T-helper 17 cell (primary cell): ENCODE results near the gene GPR153. TPM values are rescaled to one million over a fixed set of nuclear protein-coding genes. Genes with fewer than 3 reads are reported as not detected.

Experiments
- ATAC-seq: fragments of 150-1000 bp; cut with Tn5 transposase; 2 replicates; pipeline ENCODE4 v1.10.0; 2021; ENCODE audit warnings: mild to moderate bottlenecking, moderate library complexity
- DNase-seq, 3 donors: peaks; one replicate each; pipeline versions ENCODE4 v3.0.0 to v3.0.0-alpha.2; 2020 to 2021
- H3K9me3 ChIP-seq: one replicate; pipeline ENCODE4 v1.7.0; 2013; ENCODE audit warnings: low read length, mild to moderate bottlenecking; ENCODE audit not compliant: control insufficient read depth, poor library complexity, severe bottlenecking
- H3K27ac Mint-ChIP-seq: one replicate; pipeline ENCODE4 v1.8.0; 2022; ENCODE audit warnings: mild to moderate bottlenecking, moderate library complexity, mixed read lengths
- H3K27me3 Mint-ChIP-seq: one replicate; pipeline ENCODE4 v1.8.0; 2022; ENCODE audit warnings: mixed read lengths
- H3K36me3 Mint-ChIP-seq: one replicate; pipeline ENCODE4 v1.8.0; 2022; ENCODE audit warnings: low read depth, mixed read lengths
- H3K4me1 Mint-ChIP-seq: one replicate; pipeline ENCODE4 v1.8.0; 2022; ENCODE audit warnings: mild to moderate bottlenecking, mixed read lengths
- H3K4me3 Mint-ChIP-seq: one replicate; pipeline ENCODE4 v1.8.0; 2022; ENCODE audit warnings: mild to moderate bottlenecking, moderate library complexity, mixed read lengths
- total RNA-seq, 4 donors: library from RNA in 2 of 4; stranded (reverse) in 2 of 4; gene quantifications; one replicate each; pipeline ENCODE4 v1.2.3 and lab custom pipeline; 2022 to 2026

The GPR153 gene
- total RNA-seq, 2 donors from 2014 or later = 0.23 to 0.37 TPM

DNA sequence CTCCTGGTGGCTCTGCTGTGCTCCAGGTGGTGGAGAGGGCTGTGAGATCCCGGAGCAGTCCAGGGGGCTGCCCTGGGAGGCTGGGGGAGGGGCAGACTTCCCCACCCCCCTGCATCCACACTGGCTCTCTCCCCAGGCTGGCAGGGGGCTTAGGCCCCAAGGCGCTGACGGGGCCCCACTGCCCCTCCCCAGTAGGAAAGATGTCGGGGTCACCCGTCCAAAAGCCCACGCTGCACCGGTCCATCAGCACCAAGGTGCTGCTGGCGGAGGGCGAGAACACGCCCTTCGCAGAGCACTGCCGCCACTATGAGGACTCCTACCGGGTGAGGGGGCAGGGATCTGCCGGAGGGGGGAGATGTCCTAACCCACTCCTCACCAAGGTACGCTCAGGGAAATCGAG is 49.2 kb downstream of the GPR153 start:
- no peak for ATAC-seq
- H3K4me3 Mint-ChIP-seq = no peak overlapping the region
- H3K27me3 Mint-ChIP-seq = no peaks in the 10 kb centered on the region
- peaks cover 7% of the 10 kb centered on the region for H3K4me1 Mint-ChIP-seq
- H3K9me3 ChIP-seq = no peaks in the 10 kb centered on the region
- no peaks in the 10 kb centered on the region for H3K36me3 Mint-ChIP-seq
- DNase-seq = no peak
- no peak overlapping the region for H3K27ac Mint-ChIP-seq

DNA sequence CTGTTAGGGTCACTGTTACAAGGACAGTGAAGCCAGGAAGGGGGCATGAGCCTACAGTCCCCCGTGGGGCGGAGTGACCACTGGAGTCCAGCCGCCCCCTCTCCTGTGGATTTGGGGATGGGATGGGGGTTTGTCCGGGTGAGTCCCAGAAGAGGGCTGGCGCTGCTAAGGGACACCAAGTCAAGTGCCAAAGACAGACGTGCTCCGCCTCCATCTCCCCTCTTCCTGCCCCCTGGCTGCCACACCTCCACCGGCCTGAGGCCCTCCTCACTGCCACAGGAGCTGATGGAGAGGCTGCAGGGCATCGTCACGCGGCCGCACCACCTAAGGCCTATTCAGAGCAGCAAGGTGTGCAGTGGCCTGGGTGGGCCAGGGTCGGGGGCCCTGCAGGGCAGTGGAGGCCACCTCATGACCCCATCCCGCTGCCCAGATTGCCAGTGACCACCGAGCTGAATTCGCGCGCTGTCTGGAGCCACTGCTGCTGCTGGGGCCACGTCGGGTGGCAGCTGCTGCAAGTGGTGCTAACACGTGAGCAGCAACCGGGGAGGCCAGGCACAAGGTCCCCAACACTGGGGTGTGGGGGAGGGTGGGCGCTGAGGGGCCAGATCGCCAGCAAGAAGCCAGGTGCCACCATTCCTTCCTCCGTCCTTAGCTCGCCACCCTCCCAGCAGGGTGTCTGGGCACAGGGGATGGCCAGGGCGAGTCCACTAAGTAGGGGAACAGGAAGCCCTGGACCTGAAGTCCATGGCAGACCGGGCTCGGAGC is 50.1 kb downstream of the GPR153 start:
- Mint-ChIP-seq H3K36me3 (no peaks in the 10 kb centered on the region), H3K27ac (no peak overlapping the region), H3K4me3 (no peak overlapping the region), H3K27me3 (no peaks in the 10 kb centered on the region), H3K4me1 (peaks cover 7% of the 10 kb centered on the region)
- H3K9me3 ChIP-seq = no peaks in the 10 kb centered on the region
- DNase-seq (no peak), ATAC-seq (no peak)

DNA sequence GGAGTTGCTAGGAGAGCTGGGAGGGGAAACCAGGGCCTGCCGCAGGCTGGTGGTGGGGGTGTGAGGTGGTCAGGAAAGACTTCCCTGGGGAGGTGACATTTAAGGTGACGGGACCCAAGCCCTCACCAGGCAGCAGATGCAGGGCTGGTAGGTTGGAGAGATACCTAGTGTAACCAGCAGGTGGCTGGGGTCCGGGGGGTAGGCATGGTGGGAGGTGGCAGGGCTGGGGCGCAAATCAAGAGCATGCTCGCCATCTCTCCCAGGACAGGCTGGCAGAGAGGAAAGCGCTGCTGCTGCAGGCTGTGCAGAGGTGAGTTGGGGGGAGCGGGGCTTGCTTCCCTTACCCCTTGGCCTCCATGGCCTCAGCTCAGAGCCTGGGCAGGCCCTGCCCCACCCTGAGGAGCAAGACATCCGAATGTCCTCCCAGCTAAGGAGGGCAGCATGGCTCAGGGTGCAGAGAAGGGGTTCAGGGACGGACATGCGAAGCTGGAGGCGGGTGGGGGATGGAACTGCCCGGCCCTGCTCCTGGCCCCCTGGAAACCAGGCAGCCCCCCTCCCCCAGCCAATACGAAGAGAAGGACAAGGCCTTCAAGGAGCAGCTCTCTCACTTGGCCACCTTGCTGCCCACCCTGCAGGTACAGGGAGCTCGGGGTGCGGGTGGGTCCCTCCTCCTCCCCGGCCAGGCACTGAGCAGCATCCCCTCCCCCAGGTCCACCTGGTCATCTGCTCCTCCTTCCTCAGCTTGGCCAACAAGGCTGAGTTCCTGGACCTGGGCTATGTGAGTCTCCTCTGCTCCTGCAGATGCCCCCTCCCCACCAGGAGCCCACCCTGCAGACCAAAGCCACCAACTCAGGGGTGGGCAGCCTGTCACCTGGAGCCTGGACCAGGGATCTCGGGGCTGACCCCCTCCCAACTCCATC is 51.0 kb downstream of the GPR153 start:
- DNase-seq (peak in 1 of 3 donors; percentile 14), ATAC-seq (peak; percentile 22)
- Mint-ChIP-seq H3K36me3 (no peaks in the 10 kb centered on the region), H3K4me1 (peaks cover 9% of the 10 kb centered on the region), H3K4me3 (peak overlapping the region; percentile 83), H3K27me3 (no peaks in the 10 kb centered on the region), H3K27ac (no peak overlapping the region)
- no peaks in the 10 kb centered on the region for H3K9me3 ChIP-seq

DNA sequence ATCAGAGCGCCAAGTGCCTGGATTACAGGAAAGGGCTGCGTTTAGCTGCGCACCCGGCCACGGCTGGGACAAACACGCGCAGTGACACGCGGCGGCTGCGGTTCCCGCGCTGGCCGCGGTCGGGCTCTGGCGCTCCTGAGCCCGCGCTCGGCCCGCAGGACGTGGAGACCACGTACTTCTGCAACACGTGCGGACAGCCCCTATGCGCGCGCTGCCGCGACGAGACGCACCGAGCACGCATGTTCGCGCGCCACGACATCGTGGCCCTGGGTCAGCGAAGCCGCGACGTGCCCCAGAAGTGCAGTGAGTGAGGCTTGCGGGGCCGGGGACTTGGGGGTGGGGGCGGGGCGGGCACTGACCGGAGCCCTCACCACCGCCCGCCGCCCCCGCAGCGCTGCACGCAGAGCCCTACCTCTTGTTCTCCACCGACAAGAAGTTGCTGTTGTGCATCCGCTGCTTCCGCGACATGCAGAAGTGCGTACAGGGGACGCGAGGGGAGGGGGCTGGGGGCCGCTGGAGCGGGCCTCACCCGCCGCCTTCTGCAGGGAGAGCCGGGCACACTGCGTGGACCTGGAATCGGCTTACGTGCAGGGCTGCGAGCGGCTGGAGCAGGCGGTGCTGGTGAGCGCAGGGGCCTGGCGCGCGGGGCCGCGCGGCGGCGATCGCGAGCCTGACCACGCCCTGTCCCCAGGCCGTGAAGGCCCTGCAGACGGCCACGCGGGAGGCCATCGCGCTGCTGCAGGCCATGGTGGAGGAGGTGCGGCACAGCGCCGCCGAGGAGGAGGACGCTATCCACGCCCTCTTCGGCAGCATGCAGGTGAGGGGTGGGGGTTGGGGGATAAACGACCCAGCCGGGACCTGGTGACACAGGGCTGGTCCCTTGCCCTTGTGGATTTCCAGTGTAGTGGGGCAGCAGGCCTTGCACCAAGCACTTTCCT is 51.9 kb downstream of the GPR153 start:
- no peaks in the 10 kb centered on the region for H3K36me3 Mint-ChIP-seq
- no peak overlapping the region for H3K27ac Mint-ChIP-seq
- peaks cover 9% of the 10 kb centered on the region for H3K4me1 Mint-ChIP-seq
- no peaks in the 10 kb centered on the region for H3K9me3 ChIP-seq
- no peaks in the 10 kb centered on the region for H3K27me3 Mint-ChIP-seq
- peak; percentile 29 for ATAC-seq
- H3K4me3 Mint-ChIP-seq = peak overlapping the region; percentile 83
- peak in 1 of 3 donors; percentile 22 for DNase-seq

DNA sequence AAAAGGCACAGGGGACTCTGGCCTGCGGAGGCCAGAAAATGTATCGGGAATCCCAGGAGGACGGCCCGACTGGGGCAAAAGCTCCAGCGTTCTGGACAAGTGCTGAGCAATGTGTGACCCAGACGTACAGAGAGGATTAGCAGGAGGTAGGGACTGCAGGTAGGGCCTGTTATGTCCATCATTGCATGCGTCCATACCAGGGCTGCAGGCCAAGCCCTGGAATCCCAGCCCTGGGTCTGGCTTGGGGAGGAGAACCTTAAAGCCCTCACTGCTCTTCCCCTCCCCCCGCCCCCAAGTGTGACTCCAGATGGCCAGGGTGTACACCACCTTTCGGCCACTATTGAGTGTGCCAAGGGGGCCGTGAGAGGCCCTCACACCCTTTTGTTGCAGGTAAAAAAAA is 53.0 kb downstream of the GPR153 start:
- peak overlapping the region; percentile 33 for H3K4me3 Mint-ChIP-seq
- DNase-seq (no peak), ATAC-seq (no peak)
- no peaks in the 10 kb centered on the region for H3K36me3 Mint-ChIP-seq
- H3K27me3 Mint-ChIP-seq = no peaks in the 10 kb centered on the region
- H3K4me1 Mint-ChIP-seq = peaks cover 6% of the 10 kb centered on the region
- H3K9me3 ChIP-seq = no peaks in the 10 kb centered on the region
- no peak overlapping the region for H3K27ac Mint-ChIP-seq

DNA sequence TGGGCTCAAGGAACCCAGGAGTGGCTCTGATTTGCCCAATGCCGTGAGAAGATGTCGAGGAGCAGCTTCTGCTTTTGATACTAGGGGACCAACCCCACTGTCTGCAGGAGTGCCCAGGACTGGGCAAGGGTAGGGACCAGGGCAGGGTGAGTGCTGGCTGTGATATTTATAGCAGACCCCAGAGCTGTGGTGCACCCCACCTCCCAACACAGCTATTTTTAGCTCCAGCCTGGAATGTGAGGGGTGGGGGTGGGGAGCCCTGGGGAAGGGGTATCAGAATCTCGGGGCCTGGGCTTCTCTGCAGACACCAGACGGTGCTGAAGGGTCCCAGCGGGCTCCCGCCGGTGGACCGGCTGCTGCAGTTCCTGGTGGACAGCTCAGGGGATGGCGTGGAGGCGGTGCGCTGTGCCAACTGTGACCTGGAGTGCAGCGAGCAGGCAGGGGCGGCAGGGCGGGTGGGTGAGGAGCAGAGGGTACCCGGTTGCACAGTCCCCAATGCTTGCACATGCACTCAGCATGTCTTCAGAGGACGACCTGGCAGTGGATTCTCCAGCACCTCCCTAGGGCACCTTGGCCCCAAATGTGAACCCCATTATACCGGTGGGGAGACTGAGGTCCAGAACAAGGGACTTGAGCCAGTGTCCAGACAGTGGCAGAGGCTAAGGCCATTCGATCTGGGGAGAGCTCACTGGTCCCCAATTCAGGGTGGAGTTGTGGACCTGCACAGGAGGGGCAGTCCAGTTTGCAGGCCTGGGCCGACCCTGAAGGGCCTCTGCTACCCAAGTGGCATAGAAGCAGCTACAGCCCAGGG is 53.6 kb downstream of the GPR153 start:
- Mint-ChIP-seq H3K4me3 (peak overlapping the region; percentile 78), H3K27ac (no peak overlapping the region), H3K4me1 (peaks cover 5% of the 10 kb centered on the region), H3K27me3 (no peaks in the 10 kb centered on the region), H3K36me3 (no peaks in the 10 kb centered on the region)
- no peak for DNase-seq
- no peaks in the 10 kb centered on the region for H3K9me3 ChIP-seq
- ATAC-seq = no peak

DNA sequence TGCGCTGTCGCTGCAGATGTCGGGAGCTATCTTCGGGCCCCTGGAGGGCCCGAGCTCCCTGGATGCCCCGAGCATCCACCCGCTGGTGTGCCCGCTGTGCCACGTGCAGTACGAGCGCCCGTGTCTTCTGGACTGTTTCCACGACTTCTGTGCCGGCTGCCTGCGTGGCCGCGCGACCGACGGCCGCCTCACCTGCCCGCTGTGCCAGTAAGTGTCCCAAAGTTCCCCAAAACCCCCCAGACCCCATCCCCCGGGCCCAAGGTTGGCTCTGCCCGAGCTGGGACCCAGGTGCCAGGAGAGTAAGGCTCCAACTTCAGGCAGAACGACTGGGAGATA is 54.4 kb downstream of the GPR153 start:
- DNase-seq (no peak), ATAC-seq (no peak)
- Mint-ChIP-seq H3K27ac (no peak overlapping the region), H3K27me3 (no peaks in the 10 kb centered on the region), H3K4me1 (peaks cover 8% of the 10 kb centered on the region), H3K4me3 (peak overlapping the region; percentile 78), H3K36me3 (no peaks in the 10 kb centered on the region)
- H3K9me3 ChIP-seq = no peaks in the 10 kb centered on the region

DNA sequence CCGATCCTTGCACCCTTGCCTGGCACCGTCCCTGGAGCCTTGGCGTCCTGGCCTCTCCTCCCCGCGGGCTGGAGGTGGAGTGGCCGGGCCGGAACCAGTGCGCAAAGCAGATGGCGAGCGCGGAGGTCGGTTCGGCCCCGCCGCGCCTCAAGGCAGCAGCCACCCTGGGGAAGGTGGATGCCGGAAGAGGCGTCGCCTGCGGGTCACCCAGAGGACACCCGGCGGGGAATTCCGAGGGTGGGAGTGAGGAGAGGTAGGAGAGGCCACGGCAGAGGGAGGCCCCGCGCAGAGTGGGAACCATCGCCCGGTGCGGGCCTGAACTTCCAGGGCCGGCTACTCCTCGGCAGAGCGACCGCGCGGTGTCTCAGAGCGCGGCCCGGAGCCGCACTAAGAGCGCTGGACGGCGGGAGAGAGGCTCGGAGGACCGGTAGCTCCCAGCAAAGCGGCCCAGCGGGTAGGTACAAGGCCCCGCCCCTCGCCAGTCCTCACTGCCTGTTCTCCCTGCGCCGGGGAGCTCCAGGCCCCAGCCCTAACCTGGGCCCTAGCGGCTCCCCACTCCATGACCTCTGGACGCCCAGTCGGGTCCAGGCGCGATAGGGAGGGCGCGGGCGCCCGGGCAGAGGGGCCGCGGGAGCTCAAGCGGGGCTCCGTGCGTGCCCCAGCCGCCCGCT is 54.9 kb downstream of the GPR153 start, which contains the start of gene RNF207:
RNF207 (plus strand) TSS at position 271 of the 671 bp plus-strand sequence. CDS start 417 bp downstream, outside the sequence.
- H3K4me3 Mint-ChIP-seq = peak within 1 kb of the TSS; percentile 85
- ATAC-seq (peak; percentile 88), DNase-seq (peak; percentile 52 to 58 (median 55))
- peaks cover 8% of the 10 kb centered on the region for H3K4me1 Mint-ChIP-seq
- no peaks in the 10 kb centered on the region for H3K27me3 Mint-ChIP-seq
- no peaks in the 10 kb centered on the region for H3K36me3 Mint-ChIP-seq
- no peak within 1 kb of the TSS for H3K27ac Mint-ChIP-seq
- H3K9me3 ChIP-seq = no peaks in the 10 kb centered on the region

DNA sequence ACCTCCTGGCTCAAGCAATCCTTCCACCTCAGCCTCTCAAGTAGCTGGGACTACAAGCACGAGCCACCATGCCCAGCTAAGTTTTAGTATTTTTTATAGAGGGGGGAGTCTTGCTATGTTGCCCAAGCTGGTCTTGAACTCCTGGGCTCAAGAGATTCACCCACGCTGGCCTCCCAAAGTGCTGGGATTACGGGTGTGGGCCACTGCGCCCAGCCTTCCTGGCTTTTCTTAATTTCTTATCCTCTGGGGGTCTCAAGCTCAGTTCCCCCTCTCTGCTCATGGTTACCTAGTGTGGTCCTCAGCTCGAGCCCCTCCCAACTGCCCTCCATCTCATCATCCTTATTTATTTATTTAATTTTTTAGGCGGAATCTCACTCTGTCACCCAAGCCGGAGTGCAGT is 58.6 kb downstream of the GPR153 start:
- H3K4me3 Mint-ChIP-seq = no peak overlapping the region
- no peak overlapping the region for H3K27ac Mint-ChIP-seq
- no peaks in the 10 kb centered on the region for H3K36me3 Mint-ChIP-seq
- DNase-seq = no peak
- peaks cover 27% of the 10 kb centered on the region for H3K4me1 Mint-ChIP-seq
- H3K9me3 ChIP-seq = no peaks in the 10 kb centered on the region
- no peaks in the 10 kb centered on the region for H3K27me3 Mint-ChIP-seq
- no peak for ATAC-seq

DNA sequence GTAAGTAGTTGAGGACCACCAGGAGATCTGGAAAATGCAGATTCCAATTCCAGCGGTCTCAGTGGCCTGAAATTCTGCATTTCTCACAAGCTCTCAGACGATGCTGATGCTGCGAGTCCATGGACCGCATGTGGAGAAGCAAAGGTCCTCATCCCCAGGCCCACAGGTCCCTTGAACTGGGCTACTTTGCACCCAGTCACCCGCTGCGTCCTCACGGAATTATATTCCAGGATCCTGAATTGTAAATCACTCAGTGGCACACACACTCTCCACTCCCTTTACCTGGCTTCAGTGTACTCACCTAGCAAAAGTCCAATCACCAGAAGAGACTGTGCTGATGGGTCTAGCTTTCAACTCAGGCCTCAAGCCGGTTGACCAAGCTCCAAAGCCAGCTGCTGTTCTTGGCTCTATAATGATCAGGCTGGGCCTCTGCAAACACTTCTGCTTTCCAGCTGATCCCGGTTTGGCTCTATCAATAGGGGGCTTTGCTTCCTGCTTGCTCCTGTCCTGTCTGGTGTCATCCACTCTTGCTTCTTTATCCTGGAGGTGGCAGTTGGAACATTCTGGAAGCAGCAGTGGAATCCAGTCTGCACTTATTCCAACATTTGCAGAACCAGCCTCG is 60.6 kb downstream of the GPR153 start:
- Mint-ChIP-seq H3K27me3 (no peaks in the 10 kb centered on the region), H3K4me1 (peaks cover 32% of the 10 kb centered on the region), H3K4me3 (peak overlapping the region; percentile 98), H3K36me3 (peaks cover 2% of the 10 kb centered on the region), H3K27ac (peak overlapping the region; percentile 97)
- no peak for DNase-seq
- ATAC-seq = no peak
- no peaks in the 10 kb centered on the region for H3K9me3 ChIP-seq

DNA sequence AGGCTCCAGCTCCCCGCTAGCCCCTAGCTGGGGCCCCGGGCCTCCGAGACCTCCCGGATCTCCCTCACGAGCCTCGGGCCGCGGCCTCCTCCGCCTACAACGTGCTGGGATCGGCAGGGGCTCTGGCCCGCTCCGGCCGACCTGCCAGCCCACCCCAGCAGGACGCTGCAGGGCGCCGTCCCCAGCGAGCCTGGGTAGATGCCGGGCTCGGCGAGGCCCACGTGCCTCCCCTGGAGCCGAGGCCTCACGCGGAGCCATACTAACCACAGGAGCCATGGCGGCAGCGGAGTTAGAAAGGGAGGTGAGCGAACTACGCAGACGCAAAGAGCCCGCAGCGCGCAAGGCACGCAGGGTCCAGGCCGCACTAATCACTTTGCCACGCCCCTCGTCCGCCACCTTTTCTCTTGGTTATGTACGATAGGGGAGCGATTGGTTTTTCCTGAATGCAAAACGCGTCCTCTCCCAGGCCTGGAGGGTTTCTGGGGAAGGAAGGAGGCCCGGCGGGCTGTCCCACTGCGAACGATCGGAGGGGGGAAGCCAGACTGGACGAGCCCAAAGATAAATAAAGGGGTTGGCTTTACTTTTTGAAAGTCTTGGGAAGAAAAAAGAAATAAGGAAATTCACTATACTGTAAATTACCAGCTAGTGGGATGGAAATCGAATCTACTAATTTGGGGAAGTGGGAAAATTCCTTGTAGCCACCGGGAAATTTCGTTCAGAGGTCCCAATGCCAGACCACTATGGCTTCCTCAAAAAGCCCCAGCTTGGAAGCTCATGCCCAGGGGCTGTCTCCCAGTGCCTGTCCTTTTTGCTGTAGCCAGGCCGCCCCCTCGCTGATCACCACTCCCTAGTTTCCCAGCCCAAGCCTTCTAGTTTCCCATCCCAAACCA is 61.4 kb downstream of the GPR153 start, which contains the start of gene RPL22:
RPL22 (minus strand) TSS at position 298 of the 890 bp plus-strand sequence; CDS start at position 276, 22 bp downstream.
- peak within 1 kb of the TSS; percentile 97 for H3K27ac Mint-ChIP-seq
- H3K27me3 Mint-ChIP-seq = no peaks in the 10 kb centered on the region
- H3K36me3 Mint-ChIP-seq = peaks cover 2% of the 10 kb centered on the region
- H3K9me3 ChIP-seq = no peaks in the 10 kb centered on the region
- DNase-seq = peak; percentile 88 to 92 (median 90)
- ATAC-seq = peak; percentile 97
- H3K4me1 Mint-ChIP-seq = peaks cover 30% of the 10 kb centered on the region
- peak within 1 kb of the TSS; percentile 98 for H3K4me3 Mint-ChIP-seq
